ENCODE measurements around the gene AP4S1.

AP4S1 gene

GRCh38 chr14:31122098-31122611, 96.7 kb downstream of the AP4S1 start:
- FAIRE-seq = peak; percentile 56
- DNase-seq (ENCODE audit: insufficient read length, low spot score) = no peak
- TF ChIP-seq PAX5 (IDR thresholded peaks at IDR 0.05; ENCODE audit: insufficient read depth, low read length, severe bottlenecking) (no peak), POLR2AphosphoS5 (IDR thresholded peaks at IDR 0.05; ENCODE audit: low read depth, low read length) (no peak), POU2F2 (IDR thresholded peaks at IDR 0.05; ENCODE audit: low read depth, low read length) (no peak)

- no peak for FAIRE-seq
- TF ChIP-seq SPI1 (IDR thresholded peaks at IDR 0.05; ENCODE audit: low read depth, low read length) = no peak
- no peak for TF ChIP-seq POLR2AphosphoS5 (IDR thresholded peaks at IDR 0.05; ENCODE audit: low read depth, low read length)
- no peak for TF ChIP-seq POLR2A (IDR thresholded peaks at IDR 0.05; ENCODE audit: low read depth, low read length)
- no peak for TF ChIP-seq PAX5 (IDR thresholded peaks at IDR 0.05; ENCODE audit: insufficient read depth, low read length, severe bottlenecking)
- no peak for TF ChIP-seq POU2F2 (IDR thresholded peaks at IDR 0.05; ENCODE audit: low read depth, low read length)
- no peak for TF ChIP-seq TAF1 (IDR thresholded peaks at IDR 0.05; ENCODE audit: low read depth, low read length)
- DNase-seq (ENCODE audit: insufficient read length, low spot score) = no peak
These were observed 97.5 kb downstream of the AP4S1 start for GRCh38 chr14:31122921-31123320.

DNA sequence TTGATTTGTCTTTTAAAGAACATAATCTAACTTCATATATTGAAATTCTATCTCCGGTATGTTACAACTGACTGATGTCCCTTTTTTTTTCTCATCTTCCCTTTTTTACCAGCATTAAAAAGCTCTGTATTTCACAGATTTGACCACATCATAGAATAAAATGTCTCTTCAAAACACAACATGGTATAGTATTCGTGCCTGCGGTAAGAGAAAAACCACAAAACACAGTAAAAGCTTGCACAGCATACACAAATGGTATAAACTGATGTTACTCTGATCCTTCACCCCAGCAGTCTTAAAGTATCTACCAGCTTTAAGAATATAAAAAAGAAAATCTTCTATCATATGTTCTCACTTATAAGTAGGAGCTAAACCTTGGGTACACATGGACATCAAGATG, 98.7 kb downstream of the AP4S1 start:
- DNase-seq (ENCODE audit: insufficient read length, low spot score) (no peak), FAIRE-seq (no peak)
- TF ChIP-seq SPI1 (IDR thresholded peaks at IDR 0.05; ENCODE audit: low read depth, low read length) (no peak), PAX5 (IDR thresholded peaks at IDR 0.05; ENCODE audit: insufficient read depth, low read length, severe bottlenecking) (no peak), TAF1 (IDR thresholded peaks at IDR 0.05; ENCODE audit: low read depth, low read length) (no peak), POLR2A (IDR thresholded peaks at IDR 0.05; ENCODE audit: low read depth, low read length) (no peak), POLR2AphosphoS5 (IDR thresholded peaks at IDR 0.05; ENCODE audit: low read depth, low read length) (no peak), POU2F2 (IDR thresholded peaks at IDR 0.05; ENCODE audit: low read depth, low read length) (no peak)

DNA sequence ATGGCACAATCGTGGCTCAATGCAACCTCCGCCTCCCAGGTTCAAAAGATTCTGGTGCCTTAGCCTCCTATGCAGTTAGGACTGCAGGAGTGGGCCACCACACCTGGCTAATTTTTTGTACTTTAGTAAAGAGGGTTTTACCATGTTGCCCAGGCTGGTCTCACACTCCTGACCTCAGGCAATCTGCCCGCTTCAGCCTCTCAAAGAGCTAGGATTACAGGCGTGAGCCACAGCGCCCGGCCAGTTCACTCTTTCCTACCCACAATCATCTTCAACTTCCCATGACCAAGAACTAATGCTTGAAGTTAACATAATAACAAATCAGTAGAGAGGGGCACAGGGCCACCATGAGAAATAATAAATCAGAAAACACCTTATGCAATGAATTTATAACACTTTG, 99.8 kb downstream of the AP4S1 start:
- FAIRE-seq = no peak
- TF ChIP-seq POLR2AphosphoS5 (IDR thresholded peaks at IDR 0.05; ENCODE audit: low read depth, low read length) (no peak), SPI1 (IDR thresholded peaks at IDR 0.05; ENCODE audit: low read depth, low read length) (no peak), TAF1 (IDR thresholded peaks at IDR 0.05; ENCODE audit: low read depth, low read length) (no peak), PAX5 (IDR thresholded peaks at IDR 0.05; ENCODE audit: insufficient read depth, low read length, severe bottlenecking) (no peak), POU2F2 (IDR thresholded peaks at IDR 0.05; ENCODE audit: low read depth, low read length) (no peak), POLR2A (IDR thresholded peaks at IDR 0.05; ENCODE audit: low read depth, low read length) (no peak)
- no peak for DNase-seq (ENCODE audit: insufficient read length, low spot score)

DNA sequence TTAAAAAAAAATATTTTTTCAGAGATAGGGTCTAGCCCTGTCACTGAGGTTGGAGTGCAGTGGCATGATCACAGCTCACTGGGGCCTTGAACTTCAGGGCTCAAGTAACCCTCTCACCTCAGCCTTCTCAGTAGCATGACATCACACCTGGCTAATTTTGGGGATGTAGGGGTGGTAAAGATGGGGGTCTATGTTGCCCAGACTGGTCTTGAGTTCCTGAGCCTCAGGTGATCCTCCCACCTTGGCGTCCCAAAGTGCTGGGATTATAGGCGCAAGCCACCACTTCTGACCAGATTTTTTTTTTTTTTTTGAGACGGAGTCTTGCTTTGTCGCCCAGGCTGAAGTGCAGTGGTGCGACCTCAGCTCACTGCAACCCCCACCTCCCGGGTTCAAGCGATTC, 101.2 kb downstream of the AP4S1 start:
- FAIRE-seq (no peak), DNase-seq (ENCODE audit: insufficient read length, low spot score) (no peak)
- no peak for TF ChIP-seq SPI1 (IDR thresholded peaks at IDR 0.05; ENCODE audit: low read depth, low read length)
- TF ChIP-seq TAF1 (IDR thresholded peaks at IDR 0.05; ENCODE audit: low read depth, low read length) = no peak
- no peak for TF ChIP-seq POLR2AphosphoS5 (IDR thresholded peaks at IDR 0.05; ENCODE audit: low read depth, low read length)
- no peak for TF ChIP-seq PAX5 (IDR thresholded peaks at IDR 0.05; ENCODE audit: insufficient read depth, low read length, severe bottlenecking)
- TF ChIP-seq POU2F2 (IDR thresholded peaks at IDR 0.05; ENCODE audit: low read depth, low read length) = no peak
- no peak for TF ChIP-seq POLR2A (IDR thresholded peaks at IDR 0.05; ENCODE audit: low read depth, low read length)

GRCh38 chr14:31127690-31128089, 102.2 kb downstream of the AP4S1 start:
- TF ChIP-seq SPI1 (IDR thresholded peaks at IDR 0.05; ENCODE audit: low read depth, low read length) (no peak), POLR2A (IDR thresholded peaks at IDR 0.05; ENCODE audit: low read depth, low read length) (no peak)
- FAIRE-seq (peak; percentile 68), DNase-seq (ENCODE audit: insufficient read length, low spot score) (no peak)

DNA sequence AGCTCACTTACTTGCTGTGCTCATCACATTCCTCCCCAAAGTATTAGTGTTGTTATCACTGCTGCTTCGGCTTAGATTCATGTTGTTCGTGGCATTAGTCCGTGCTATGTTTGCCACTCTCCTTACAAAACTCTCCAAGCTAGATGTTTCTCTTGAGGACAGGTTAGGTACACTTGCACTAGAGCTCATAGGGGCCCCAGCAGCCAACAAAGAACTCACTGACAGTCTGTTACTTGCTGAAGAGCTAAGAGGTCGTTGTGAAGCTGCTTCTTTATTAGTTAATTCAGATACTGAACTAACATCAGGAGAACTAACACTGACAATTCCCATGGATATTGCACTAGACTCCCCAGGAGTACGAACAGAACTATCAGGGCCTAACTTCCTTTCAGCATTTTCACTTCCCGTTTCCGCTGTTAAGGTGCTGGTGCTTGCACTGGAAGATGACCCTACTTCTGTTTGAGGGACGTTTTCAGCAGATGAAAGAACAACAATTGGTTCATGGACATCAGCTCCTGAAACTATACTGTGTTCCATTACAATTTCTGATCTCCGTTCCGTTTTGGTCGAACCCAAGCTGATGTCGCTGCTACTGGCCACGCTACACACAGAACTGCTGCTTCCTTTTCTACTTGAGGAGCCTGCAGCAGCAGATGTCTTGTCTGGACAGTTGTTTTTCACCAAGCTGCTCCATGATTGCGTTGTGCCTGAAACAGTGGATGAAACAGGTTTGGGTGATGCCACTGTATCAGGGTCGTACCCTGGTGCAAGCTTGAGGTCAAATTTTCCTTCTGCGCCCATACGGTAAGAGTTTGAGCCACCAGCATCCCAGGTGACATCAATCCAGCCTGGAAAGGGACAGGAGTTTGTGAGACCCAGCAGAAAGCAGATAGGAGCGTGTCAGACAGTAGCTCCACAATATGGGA, 103.4 kb downstream of the AP4S1 start:
- DNase-seq (ENCODE audit: insufficient read length, low spot score) (no peak), FAIRE-seq (peak; percentile 92)
- TF ChIP-seq TAF1 (IDR thresholded peaks at IDR 0.05; ENCODE audit: low read depth, low read length) (no peak), POU2F2 (IDR thresholded peaks at IDR 0.05; ENCODE audit: low read depth, low read length) (no peak), POLR2A (IDR thresholded peaks at IDR 0.05; ENCODE audit: low read depth, low read length) (no peak), PAX5 (IDR thresholded peaks at IDR 0.05; ENCODE audit: insufficient read depth, low read length, severe bottlenecking) (no peak), POLR2AphosphoS5 (IDR thresholded peaks at IDR 0.05; ENCODE audit: low read depth, low read length) (no peak), SPI1 (IDR thresholded peaks at IDR 0.05; ENCODE audit: low read depth, low read length) (peak; percentile 99)

- DNase-seq (ENCODE audit: insufficient read length, low spot score) (no peak), FAIRE-seq (no peak)
- TF ChIP-seq TAF1 (IDR thresholded peaks at IDR 0.05; ENCODE audit: low read depth, low read length) = no peak
- no peak for TF ChIP-seq POLR2AphosphoS5 (IDR thresholded peaks at IDR 0.05; ENCODE audit: low read depth, low read length)
- TF ChIP-seq PAX5 (IDR thresholded peaks at IDR 0.05; ENCODE audit: insufficient read depth, low read length, severe bottlenecking) = no peak
- no peak for TF ChIP-seq POU2F2 (IDR thresholded peaks at IDR 0.05; ENCODE audit: low read depth, low read length)
- no peak for TF ChIP-seq SPI1 (IDR thresholded peaks at IDR 0.05; ENCODE audit: low read depth, low read length)
- TF ChIP-seq POLR2A (IDR thresholded peaks at IDR 0.05; ENCODE audit: low read depth, low read length) = no peak
These were observed 107.7 kb downstream of the AP4S1 start for GRCh38 chr14:31133133-31133532.

DNA sequence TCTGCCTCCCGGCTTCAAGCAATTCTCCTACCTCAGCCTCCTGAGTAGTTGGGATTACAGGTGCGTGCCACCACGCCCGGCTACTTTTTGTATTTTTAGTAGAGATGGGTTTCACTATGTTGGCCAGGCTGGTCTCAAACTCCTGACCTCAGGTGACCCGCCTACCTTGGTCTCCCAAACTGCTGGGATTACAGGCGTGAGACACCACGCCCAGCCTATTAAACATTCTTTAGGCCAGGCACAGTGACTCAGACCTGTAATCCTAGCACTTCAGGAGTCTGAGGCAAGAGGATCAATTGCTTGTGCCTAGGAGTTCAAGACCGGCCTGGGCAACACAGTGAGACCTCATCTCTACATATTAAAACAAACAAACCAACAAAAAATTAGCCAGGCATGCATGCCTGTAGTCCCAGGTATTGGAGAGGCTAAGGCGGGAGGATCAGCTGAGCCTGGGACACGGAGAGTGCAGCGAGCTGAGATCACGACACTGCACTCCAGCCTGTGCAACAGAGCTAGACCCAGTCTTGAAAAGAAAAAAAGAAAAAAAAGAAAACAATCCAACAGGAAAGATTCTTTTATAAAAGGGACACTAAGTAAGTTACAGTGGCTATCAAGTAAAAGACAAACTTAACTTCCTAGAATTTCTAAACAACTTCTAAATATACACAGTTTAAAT, 111.9 kb downstream of the AP4S1 start:
- DNase-seq (ENCODE audit: insufficient read length, low spot score) = no peak
- no peak for TF ChIP-seq POLR2AphosphoS5 (IDR thresholded peaks at IDR 0.05; ENCODE audit: low read depth, low read length)
- TF ChIP-seq PAX5 (IDR thresholded peaks at IDR 0.05; ENCODE audit: insufficient read depth, low read length, severe bottlenecking) = no peak
- no peak for TF ChIP-seq TAF1 (IDR thresholded peaks at IDR 0.05; ENCODE audit: low read depth, low read length)
- no peak for TF ChIP-seq POU2F2 (IDR thresholded peaks at IDR 0.05; ENCODE audit: low read depth, low read length)
- TF ChIP-seq POLR2A (IDR thresholded peaks at IDR 0.05; ENCODE audit: low read depth, low read length) = no peak
- TF ChIP-seq SPI1 (IDR thresholded peaks at IDR 0.05; ENCODE audit: low read depth, low read length) = no peak
- no peak for FAIRE-seq
